Measurements from ENCODE around the gene PSMF1. TPM values are rescaled to one million over a fixed set of nuclear protein-coding genes. Genes with fewer than 3 reads are reported as not detected.

The PSMF1 gene
- total and polyA plus RNA-seq, 9 donors, result 33.4 to 163 (median 127) TPM

- intact Hi-C loops (cut with DNase I), result no loop called here
- no peaks in the 10 kb centered on the region for H3K27me3 ChIP-seq
- no peaks in the 10 kb centered on the region for H3K36me3 ChIP-seq
- 50 to 59% (median 55%) methylated on average over 3 of the region's 3 CpGs for WGBS, 3 donors
- no peak for DNase-seq
- H3K9me3 ChIP-seq, result no peaks in the 10 kb centered on the region
- no peak overlapping the region for H3K4me3 ChIP-seq
- TF ChIP-seq POLR2A (IDR thresholded peaks at IDR 0.05) (no peak), EP300 (IDR thresholded peaks at IDR 0.05) (no peak)
- TF ChIP-seq, protein P1, sequence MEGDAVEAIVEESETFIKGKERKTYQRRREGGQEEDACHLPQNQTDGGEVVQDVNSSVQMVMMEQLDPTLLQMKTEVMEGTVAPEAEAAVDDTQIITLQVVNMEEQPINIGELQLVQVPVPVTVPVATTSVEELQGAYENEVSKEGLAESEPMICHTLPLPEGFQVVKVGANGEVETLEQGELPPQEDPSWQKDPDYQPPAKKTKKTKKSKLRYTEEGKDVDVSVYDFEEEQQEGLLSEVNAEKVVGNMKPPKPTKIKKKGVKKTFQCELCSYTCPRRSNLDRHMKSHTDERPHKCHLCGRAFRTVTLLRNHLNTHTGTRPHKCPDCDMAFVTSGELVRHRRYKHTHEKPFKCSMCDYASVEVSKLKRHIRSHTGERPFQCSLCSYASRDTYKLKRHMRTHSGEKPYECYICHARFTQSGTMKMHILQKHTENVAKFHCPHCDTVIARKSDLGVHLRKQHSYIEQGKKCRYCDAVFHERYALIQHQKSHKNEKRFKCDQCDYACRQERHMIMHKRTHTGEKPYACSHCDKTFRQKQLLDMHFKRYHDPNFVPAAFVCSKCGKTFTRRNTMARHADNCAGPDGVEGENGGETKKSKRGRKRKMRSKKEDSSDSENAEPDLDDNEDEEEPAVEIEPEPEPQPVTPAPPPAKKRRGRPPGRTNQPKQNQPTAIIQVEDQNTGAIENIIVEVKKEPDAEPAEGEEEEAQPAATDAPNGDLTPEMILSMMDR (IDR thresholded peaks at IDR 0.05), result no peak
- no peak overlapping the region for H3K27ac ChIP-seq
- H3K4me1 ChIP-seq (ENCODE audit: insufficient read depth), result no peaks in the 10 kb centered on the region
Measured at GRCh38 chr20:1103751-1104150, 14.7 kb upstream of the PSMF1 start.

GRCh38 chr20:1105599-1106194 lies 12.7 kb upstream of the PSMF1 start:
- intact Hi-C loops (cut with DNase I), result loop anchor here in 1 of 4 donors (5.0 kb wide), 1 partner anchor 288 kb away; no protein-coding TSS in a partner anchor
- TF ChIP-seq EP300 (IDR thresholded peaks at IDR 0.05) (no peak), POLR2A (IDR thresholded peaks at IDR 0.05) (no peak)
- TF ChIP-seq, protein P1 (IDR thresholded peaks at IDR 0.05), result no peak
- no peaks in the 10 kb centered on the region for H3K36me3 ChIP-seq
- H3K4me3 ChIP-seq, result no peak overlapping the region
- DNase-seq, result no peak
- H3K27me3 ChIP-seq, result no peaks in the 10 kb centered on the region
- H3K9me3 ChIP-seq, result no peaks in the 10 kb centered on the region
- no peaks in the 10 kb centered on the region for H3K4me1 ChIP-seq (ENCODE audit: insufficient read depth)
- H3K27ac ChIP-seq, result no peak overlapping the region
- 65 to 74% (median 72%) methylated on average over 6 of the region's 6 CpGs for whole genome bisulfite sequencing, 3 donors

DNA sequence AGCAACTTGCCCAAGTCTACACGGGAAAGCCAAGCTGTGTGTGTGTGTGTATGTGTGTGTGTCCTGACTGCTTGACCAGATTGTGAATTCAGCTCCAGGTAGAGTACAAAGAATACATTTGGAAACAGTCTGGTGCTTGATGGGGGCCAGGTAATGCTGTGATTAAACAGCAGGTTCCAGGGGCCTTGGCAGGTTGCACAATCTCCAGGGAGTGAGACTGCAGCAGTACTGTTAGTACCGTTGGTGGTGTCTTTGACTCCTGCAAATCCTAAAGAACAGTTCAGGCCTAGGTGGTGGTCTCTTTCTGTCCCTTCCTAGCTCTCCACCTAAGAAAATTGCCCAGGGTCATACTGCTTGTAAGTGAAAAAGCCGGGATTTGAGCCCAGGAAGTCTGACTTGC lies 11.2 kb upstream of the PSMF1 start:
- 85 to 86% (median 86%) methylated on average over 3 of the region's 3 CpGs for WGBS, 3 donors
- Histone ChIP-seq H3K9me3 (no peaks in the 10 kb centered on the region), H3K27me3 (no peaks in the 10 kb centered on the region), H3K4me3 (no peak overlapping the region), H3K27ac (no peak overlapping the region), H3K36me3 (no peaks in the 10 kb centered on the region), H3K4me1 (ENCODE audit: insufficient read depth) (no peaks in the 10 kb centered on the region)
- intact Hi-C loops (cut with DNase I), result loop anchor here in 1 of 4 donors (5.0 kb wide), 1 partner anchor 290 kb away; no protein-coding TSS in a partner anchor
- no peak for DNase-seq
- TF ChIP-seq POLR2A (IDR thresholded peaks at IDR 0.05), result no peak
- TF ChIP-seq EP300 (IDR thresholded peaks at IDR 0.05), result no peak
- TF ChIP-seq, protein P1 (IDR thresholded peaks at IDR 0.05), result no peak

DNA sequence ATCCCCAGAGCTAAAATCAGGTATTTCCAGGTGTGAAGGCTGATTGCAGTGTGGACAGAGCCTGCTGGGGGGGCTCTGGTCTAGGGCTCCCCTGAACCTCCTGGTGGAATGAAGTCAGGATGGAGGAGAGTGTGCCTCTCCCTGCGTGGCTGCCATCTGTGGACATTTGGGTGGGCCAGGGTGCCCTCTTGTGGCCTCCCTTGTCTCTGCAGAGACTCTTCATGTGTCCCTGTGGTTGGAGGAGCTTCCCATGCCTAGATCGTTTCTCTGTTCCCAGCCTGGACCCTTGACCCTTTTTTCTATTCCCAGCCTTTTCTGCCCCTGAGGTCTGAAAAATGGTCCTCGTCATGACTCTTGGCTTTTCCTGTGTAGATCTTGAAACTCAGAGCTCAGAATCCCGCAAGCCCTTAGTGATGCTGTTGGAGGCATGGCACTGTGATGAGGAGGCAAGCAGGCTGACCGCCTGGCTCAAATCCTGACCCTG lies 9.9 kb upstream of the PSMF1 start:
- Histone ChIP-seq H3K27me3 (no peaks in the 10 kb centered on the region), H3K27ac (no peak overlapping the region), H3K36me3 (no peaks in the 10 kb centered on the region), H3K4me3 (no peak overlapping the region), H3K4me1 (ENCODE audit: insufficient read depth) (no peaks in the 10 kb centered on the region), H3K9me3 (no peaks in the 10 kb centered on the region)
- intact Hi-C loops (cut with DNase I), result loop anchor here in 1 of 4 donors (5.0 kb wide), 1 partner anchor 291 kb away; no protein-coding TSS in a partner anchor
- DNase-seq, result peak in 3 of 5 donors; percentile 26 to 51 (median 29)
- 27 to 34% (median 31%) methylated on average over 5 of the region's 5 CpGs for WGBS, 3 donors
- TF ChIP-seq EP300 (IDR thresholded peaks at IDR 0.05), result no peak
- TF ChIP-seq POLR2A (IDR thresholded peaks at IDR 0.05), result no peak
- TF ChIP-seq, protein P1 (IDR thresholded peaks at IDR 0.05), result no peak

Data from ovary (tissue), 9 donors.